ENCODE results near the gene NRM.
"Not testable (repeated sequence)": the region's sequence is repeated elsewhere in the genome, so short reads cannot be mapped to it uniquely, and the experiment has no call there.

NRM gene

DNA sequence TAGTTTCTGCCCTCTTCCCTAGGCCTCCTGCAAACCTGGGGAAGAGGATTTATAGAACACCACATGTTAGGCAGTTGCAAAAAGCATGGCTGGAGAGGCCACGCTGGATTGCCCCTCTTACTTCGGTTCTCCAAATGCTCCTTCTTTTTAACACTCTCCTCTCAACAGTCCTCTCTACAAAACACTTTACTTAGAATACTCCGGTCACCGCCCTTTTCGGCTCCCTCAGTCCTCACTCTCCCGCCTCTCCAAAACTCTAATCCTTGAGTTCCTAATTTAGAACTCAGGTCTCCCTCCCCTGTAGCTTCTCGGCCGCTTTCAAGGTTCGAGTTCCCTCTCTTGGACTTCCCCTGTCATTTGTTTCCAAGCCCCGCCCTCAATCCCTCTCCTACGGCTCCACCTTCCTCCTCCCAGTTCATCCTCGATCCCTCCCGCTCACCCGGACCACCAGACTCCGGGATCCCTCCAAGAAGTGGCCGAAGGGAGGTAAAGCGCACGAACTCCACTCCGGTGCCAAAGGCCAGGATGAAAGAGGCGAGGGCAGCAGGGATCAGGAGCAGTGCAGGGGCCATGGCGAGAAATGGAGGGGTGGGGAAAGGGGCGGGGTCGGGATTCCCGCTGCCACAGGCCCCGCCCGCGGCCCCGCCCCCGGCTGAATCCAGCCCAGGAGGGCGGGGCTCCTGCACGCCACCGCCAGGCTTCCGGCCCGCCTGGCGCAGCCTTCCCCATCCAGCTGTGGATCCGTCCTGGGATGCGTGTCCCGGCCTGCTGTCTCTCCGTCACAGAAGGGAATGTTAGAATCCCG lies at the start of gene NRM:
TSS of gene NRM (minus strand) at position 582 of the 805 bp plus-strand sequence. CDS start at position 572, 10 bp downstream.
- DNase-seq (ENCODE audit: low read depth in 2 of 2): peak in 1 of 2 donors; percentile 45

DNA sequence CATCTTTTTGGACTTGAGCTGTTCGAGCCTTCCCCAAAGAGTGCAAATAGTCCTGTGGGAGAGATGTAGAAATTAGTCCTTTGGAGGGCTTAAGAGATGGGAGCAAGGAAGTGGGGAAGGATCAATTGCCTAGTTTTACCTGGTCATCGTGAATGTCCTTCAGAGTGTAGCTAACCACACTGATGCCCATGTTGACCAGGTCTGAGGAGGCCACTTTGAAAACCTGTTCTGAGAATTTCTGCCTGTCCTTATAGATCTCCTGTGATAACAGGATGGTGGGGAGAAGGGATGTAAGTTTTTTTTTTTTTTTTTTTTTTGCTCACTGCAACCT lies 49.7 kb upstream of the NRM start:
- DNase-seq (ENCODE audit: low read depth in 2 of 2): no peak

- DNase-seq (ENCODE audit: low read depth in 2 of 2): no peak
Measured at GRCh38 chr6:30738532-30738931, 47.7 kb upstream of the NRM start.

DNA sequence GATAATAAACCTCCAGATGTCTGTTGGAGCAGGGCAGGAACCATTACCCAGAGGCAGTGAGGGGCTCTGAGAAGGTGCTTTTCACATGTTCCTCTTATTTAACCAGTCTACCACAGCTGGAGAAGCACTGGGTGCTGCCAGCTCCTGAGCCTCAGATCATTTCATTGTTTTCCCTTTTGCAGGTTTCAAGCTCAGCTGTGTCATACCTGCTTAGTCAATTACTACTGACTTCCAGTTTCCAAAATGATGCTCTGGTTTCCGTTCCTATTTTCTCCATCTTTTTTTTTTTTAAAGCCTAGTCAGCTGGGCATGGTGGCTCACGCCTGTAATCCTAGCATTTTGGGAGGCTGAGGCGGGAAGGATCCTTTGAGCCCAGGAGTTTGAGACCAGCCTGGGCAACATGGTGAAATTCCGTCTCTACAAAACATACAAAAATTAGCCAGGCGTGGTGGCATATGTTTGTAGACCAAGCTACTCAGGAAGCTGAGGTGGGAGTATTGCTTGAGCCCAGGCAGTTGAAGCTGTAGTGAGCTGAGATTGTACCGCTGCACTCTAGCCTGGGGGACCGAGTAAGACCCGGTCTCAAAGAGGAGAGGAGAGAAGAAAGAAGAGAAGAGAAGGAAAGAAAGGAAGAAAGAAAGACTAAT lies 45.0 kb upstream of the NRM start:
- DNase-seq (ENCODE audit: low read depth in 2 of 2): no peak

DNA sequence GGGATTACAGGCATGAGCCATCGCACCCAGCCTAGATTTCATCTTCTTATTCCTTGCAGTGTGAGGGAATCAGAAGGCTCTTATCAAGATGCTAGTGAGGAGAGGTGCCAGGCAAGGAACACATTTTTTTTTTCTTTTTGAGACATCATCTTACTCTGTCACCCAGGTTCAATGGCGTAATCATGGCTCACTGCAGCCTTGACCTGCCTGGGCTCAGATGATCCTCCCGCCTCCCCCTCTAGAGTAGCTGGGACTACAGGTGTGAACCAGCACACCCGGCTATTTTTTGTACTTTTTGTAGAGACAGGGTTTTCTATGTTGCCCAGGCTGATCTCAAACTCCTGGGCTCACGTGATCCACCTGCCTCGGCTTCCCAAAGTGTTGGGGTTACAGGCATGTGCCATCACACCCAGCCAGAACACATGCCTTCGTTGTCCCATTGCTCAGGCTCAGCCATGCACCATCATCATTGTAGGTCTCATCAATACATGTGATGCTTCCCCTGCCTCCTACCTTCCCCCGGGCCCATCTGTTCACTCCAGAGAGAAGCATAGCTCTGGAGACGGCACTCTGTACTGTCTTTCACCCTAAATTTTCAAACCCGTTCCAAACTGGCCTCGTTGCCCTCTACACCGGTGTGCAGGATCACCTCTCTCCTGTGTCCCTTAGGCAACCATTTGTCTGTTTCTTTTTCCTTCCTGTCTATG lies 41.6 kb upstream of the NRM start:
- DNase-seq (ENCODE audit: low read depth in 2 of 2): no peak

GRCh38 chr6:30730601-30731435 lies 40.0 kb upstream of the NRM start:
- DNase-seq (ENCODE audit: low read depth in 2 of 2): peak; percentile 56 to 60

- DNase-seq (ENCODE audit: low read depth in 2 of 2): no peak
Measured at GRCh38 chr6:30727920-30728553, 37.3 kb upstream of the NRM start.

- no peak for DNase-seq (ENCODE audit: low read depth in 2 of 2)
Measured at GRCh38 chr6:30726506-30727413, 36.0 kb upstream of the NRM start.

- DNase-seq (ENCODE audit: low read depth in 2 of 2): no peak
Measured at GRCh38 chr6:30725713-30726505, 35.1 kb upstream of the NRM start.

- DNase-seq (ENCODE audit: low read depth in 2 of 2): no peak
Measured at GRCh38 chr6:30724906-30725667, 34.3 kb upstream of the NRM start.

DNA sequence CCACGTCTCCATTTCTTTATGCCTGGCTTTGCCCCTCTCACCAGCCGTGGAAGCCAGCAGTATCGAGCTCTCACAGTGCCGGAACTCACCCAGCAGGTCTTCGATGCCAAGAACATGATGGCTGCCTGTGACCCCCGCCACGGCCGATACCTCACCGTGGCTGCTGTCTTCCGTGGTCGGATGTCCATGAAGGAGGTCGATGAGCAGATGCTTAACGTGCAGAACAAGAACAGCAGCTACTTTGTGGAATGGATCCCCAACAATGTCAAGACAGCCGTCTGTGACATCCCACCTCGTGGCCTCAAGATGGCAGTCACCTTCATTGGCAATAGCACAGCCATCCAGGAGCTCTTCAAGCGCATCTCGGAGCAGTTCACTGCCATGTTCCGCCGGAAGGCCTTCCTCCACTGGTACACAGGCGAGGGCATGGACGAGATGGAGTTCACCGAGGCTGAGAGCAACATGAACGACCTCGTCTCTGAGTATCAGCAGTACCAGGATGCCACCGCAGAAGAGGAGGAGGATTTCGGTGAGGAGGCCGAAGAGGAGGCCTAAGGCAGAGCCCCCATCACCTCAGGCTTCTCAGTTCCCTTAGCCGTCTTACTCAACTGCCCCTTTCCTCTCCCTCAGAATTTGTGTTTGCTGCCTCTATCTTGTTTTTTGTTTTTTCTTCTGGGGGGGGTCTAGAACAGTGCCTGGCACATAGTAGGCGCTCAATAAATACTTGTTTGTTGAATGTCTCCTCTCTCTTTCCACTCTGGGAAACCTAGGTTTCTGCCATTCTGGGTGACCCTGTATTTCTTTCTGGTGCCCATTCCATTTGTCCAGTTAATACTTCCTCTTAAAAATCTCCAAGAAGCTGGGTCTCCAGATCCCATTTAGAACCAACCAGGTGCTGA lies 33.3 kb upstream of the NRM start:
- DNase-seq (ENCODE audit: low read depth in 2 of 2): not testable (repeated sequence)

- not testable (repeated sequence) for DNase-seq (ENCODE audit: low read depth in 2 of 2)
Measured at GRCh38 chr6:30723159-30723842, 32.5 kb upstream of the NRM start.

GRCh38 chr6:30722280-30723112 lies 31.7 kb upstream of the NRM start:
- peak; percentile 72 to 87 for DNase-seq (ENCODE audit: low read depth in 2 of 2)

DNA sequence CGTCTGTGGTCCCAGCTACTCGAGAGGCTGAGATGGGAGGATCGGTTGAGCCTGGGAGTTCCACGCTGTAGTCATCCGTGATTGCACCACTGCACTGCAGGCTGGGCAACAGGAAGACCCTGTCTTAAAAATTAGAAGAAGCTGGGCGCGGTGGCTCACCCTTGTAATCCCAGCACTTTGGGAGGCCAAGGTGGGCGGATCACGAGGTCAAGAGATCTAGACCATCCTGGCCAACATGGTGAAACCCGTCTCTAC lies 31.2 kb upstream of the NRM start:
- DNase-seq (ENCODE audit: low read depth in 2 of 2): not testable (repeated sequence)

DNA sequence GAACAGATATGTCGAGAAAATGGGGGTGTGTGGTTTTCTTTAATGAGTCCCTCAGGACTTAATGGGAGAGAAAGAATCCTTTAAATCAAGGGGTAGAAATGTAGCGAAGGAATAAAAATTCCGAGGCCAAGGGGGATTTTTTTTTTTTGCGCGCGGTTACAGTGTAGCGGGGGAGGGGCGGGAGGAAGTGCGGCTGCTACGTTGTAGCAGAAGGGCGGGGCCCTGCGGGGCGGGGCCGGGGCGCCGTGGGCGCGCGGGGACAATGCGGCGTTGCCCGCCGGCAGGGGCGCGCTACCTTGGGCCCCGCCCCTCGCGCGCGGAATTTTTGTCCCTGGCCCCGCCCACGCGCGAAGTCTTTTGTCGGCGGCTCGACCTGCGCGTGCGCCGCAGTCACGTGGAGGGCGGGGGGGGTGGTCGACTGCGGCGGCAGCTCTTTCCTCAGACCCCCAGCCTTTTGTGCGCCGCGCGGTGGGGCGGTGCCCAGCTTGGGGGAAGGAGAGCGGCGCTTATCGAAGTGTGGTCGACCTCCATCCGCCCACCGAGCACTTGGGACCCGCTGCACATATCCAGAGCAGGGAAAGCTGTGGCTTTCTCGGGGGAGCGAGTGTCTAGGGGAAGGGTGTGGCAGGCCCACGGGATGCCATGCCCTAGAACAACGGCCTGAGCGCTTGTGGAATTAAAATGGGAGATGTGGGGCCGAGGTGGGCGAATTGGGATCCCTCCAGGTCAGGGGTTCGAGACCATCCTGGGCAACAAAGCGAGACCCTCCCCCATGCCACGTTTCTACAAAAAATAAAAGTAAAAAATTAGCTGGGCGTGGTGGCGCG lies 30.6 kb upstream of the NRM start:
- peak; percentile 89 to 93 for DNase-seq (ENCODE audit: low read depth in 2 of 2)

Data from stimulated activated CD8-positive, alpha-beta memory T cell treated with anti-CD3 and anti-CD28 coated beads, Interleukin-7, amount 100 ng/mL, for 1 hour (primary cell).